Heart left ventricle (tissue), 13 donors: ENCODE data around the gene PPP1R1C.

Source experiments
- CTCF ChIP-seq, 12 donors: fragments of 200-600 bp; sonication (generic) in 4 of 12; IDR thresholded peaks; one replicate each; pipeline versions ENCODE4 v1.5.0 to v1.8.0; 2018 to 2022; ENCODE audit warnings: antibody characterized with exemption in 12 of 12, mild to moderate bottlenecking in 5 of 12
- POLR2A ChIP-seq, 2 donors: fragments of 450-650 bp; IDR thresholded peaks; one replicate each; pipeline ENCODE4 v1.6.1; 2017; ENCODE audit warnings: antibody characterized with exemption in 2 of 2, mild to moderate bottlenecking in 2 of 2, moderate library complexity in 2 of 2
- donor health status: ischemic (EF 13 %, LVEDD 7.1; RV severe dilation, severe dysfunction).
- donor health status: DM: no; HTN: yes; CAD: no.
- donor health status: DM: no; HTN: no; CAD: no.
- donor health status: ischemic (EF 25% LVEDD 6.9; RV normal size, moderate dysfunction).
- donor health status: ischemic (EF 25% LVEDD 5.7; RV mildly dilated, moderate dysfunction).
- donor health status: ischemic (EF 35%, LVEDD 5.7; RV mildly dilated, moderate dysfunction).
- donor health status: nonischemic (EF 11% LVEDD 7.7; RV severe dilation, severe dysfunction).
- donor health status: DM: yes; HTN: yes; CAD: no.
- donor health status: PGD.
- donor health status: ischemic (EF 29% LVEDD 5.4; RV normal size, mild dysfunction).
- donor health status: nonischemic (EF 23%, LVEDD 6.1; RV moderate dilation, normal function).

DNA sequence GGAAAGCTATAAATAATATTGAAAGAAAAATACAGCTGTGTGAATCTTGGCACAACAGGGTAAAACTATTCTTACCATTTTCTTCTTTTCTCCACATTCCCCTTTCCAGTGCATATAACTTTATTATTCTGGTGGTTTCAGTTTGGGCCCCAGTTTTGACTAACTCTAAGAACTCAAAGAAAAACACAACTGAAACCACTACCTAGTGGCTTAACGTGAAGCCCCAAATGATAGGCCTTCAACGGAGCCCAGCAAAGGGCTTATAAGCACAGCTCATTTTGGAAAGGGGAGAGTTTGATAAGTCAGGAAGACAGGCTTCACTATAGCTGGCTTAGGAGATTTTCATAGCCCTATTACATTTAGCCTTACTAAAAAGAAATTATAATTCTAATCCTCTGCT lies 62.4 kb downstream of the PPP1R1C start:
- TF ChIP-seq CTCF (IDR thresholded peaks at IDR 0.05) = no peak
- TF ChIP-seq POLR2A (IDR thresholded peaks at IDR 0.05) = no peak
